Astrocyte of the spinal cord (primary cell): ENCODE data around the gene ZIC1.

Source experiments
- DNase-seq: peaks from one replicate; pipeline ENCODE4 v3.0.0; 2011; ENCODE audit warnings: low read depth, low spot score
- H3K4me3 ChIP-seq: 2 replicates; pipeline ENCODE4 v1.5.1; 2011; ENCODE audit warnings: low read depth, mild to moderate bottlenecking, low read length, moderate library complexity
- CTCF ChIP-seq: IDR thresholded peaks from 2 replicates; pipeline ENCODE4 v1.5.1; 2012; ENCODE audit warnings: low read depth, mild to moderate bottlenecking, low read length, inconsistent platforms
- in situ Hi-C: cut with HindIII; loops from 2 replicates; pipeline ENCODE4 v1.10.0; 2017; ENCODE audit warnings: low sequenced_read_pairs

The ZIC1 gene

GRCh38 chr3:147398813-147399534, 10.2 kb upstream of the ZIC1 start:
- in situ Hi-C loops, result loop anchor here (25.0 kb wide), 2 partner anchors 587 to 688 kb away; no protein-coding TSS in a partner anchor
- TF ChIP-seq CTCF, result no peak
- DNase-seq, result peak; percentile 57
- H3K4me3 ChIP-seq, result peak overlapping the region; percentile 61

- in situ Hi-C loops, result no loop called here
- H3K4me3 ChIP-seq, result no peak overlapping the region
- peak; percentile 48 for DNase-seq
- TF ChIP-seq CTCF, result no peak
Measured at GRCh38 chr3:147400111-147400510, 9.1 kb upstream of the ZIC1 start.

GRCh38 chr3:147400999-147401398, 8.2 kb upstream of the ZIC1 start:
- no peak for TF ChIP-seq CTCF
- in situ Hi-C loops, result no loop called here
- DNase-seq, result no peak
- H3K4me3 ChIP-seq, result no peak overlapping the region

- in situ Hi-C loops, result no loop called here
- H3K4me3 ChIP-seq, result no peak overlapping the region
- TF ChIP-seq CTCF, result no peak
- DNase-seq, result no peak
Measured at GRCh38 chr3:147401421-147401820, 7.7 kb upstream of the ZIC1 start.

- TF ChIP-seq CTCF, result no peak
- no peak overlapping the region for H3K4me3 ChIP-seq
- in situ Hi-C loops, result no loop called here
- no peak for DNase-seq
Measured at GRCh38 chr3:147402159-147402558, 7.0 kb upstream of the ZIC1 start.

GRCh38 chr3:147403511-147403910, 5.7 kb upstream of the ZIC1 start:
- no peak overlapping the region for H3K4me3 ChIP-seq
- DNase-seq, result peak; percentile 65
- no peak for TF ChIP-seq CTCF
- in situ Hi-C loops, result no loop called here
